ENCODE measurements around the gene VPS37B.

DNA sequence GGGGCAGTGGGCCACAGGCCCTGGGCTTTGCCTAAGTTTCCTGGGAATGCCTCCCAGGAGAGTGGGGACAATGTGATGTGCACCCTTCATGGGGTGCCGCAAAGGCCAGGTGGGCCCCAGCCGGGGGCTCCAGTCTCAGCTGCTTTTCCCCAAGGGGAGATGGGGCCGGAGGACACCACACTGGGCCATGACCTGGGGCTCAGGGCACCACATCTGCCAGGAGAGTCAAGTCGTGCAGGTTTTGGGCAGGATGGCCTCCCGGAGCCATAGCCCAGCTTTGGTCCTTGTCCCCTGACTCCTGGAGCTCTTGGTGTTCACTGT is 48.4 kb downstream of the VPS37B start:
- no peak for TF ChIP-seq ESRRG (CRISPR knock-in tag; IDR thresholded peaks at IDR 0.05)
- TF ChIP-seq, protein P1, sequence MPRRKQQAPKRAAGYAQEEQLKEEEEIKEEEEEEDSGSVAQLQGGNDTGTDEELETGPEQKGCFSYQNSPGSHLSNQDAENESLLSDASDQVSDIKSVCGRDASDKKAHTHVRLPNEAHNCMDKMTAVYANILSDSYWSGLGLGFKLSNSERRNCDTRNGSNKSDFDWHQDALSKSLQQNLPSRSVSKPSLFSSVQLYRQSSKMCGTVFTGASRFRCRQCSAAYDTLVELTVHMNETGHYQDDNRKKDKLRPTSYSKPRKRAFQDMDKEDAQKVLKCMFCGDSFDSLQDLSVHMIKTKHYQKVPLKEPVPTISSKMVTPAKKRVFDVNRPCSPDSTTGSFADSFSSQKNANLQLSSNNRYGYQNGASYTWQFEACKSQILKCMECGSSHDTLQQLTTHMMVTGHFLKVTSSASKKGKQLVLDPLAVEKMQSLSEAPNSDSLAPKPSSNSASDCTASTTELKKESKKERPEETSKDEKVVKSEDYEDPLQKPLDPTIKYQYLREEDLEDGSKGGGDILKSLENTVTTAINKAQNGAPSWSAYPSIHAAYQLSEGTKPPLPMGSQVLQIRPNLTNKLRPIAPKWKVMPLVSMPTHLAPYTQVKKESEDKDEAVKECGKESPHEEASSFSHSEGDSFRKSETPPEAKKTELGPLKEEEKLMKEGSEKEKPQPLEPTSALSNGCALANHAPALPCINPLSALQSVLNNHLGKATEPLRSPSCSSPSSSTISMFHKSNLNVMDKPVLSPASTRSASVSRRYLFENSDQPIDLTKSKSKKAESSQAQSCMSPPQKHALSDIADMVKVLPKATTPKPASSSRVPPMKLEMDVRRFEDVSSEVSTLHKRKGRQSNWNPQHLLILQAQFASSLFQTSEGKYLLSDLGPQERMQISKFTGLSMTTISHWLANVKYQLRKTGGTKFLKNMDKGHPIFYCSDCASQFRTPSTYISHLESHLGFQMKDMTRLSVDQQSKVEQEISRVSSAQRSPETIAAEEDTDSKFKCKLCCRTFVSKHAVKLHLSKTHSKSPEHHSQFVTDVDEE (CRISPR knock-in tag; IDR thresholded peaks at IDR 0.05): no peak
- TF ChIP-seq ZC3H10 (CRISPR knock-in tag; IDR thresholded peaks at IDR 0.05): no peak
- TF ChIP-seq, protein P2, sequence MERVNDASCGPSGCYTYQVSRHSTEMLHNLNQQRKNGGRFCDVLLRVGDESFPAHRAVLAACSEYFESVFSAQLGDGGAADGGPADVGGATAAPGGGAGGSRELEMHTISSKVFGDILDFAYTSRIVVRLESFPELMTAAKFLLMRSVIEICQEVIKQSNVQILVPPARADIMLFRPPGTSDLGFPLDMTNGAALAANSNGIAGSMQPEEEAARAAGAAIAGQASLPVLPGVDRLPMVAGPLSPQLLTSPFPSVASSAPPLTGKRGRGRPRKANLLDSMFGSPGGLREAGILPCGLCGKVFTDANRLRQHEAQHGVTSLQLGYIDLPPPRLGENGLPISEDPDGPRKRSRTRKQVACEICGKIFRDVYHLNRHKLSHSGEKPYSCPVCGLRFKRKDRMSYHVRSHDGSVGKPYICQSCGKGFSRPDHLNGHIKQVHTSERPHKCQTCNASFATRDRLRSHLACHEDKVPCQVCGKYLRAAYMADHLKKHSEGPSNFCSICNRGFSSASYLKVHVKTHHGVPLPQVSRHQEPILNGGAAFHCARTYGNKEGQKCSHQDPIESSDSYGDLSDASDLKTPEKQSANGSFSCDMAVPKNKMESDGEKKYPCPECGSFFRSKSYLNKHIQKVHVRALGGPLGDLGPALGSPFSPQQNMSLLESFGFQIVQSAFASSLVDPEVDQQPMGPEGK (CRISPR knock-in tag; IDR thresholded peaks at IDR 0.05; ENCODE audit: borderline replicate concordance): no peak
- TF ChIP-seq SNAI2 (CRISPR knock-in tag; IDR thresholded peaks at IDR 0.05): no peak
- TF ChIP-seq CSDC2 (CRISPR knock-in tag; IDR thresholded peaks at IDR 0.05): no peak
- TF ChIP-seq, protein P3, sequence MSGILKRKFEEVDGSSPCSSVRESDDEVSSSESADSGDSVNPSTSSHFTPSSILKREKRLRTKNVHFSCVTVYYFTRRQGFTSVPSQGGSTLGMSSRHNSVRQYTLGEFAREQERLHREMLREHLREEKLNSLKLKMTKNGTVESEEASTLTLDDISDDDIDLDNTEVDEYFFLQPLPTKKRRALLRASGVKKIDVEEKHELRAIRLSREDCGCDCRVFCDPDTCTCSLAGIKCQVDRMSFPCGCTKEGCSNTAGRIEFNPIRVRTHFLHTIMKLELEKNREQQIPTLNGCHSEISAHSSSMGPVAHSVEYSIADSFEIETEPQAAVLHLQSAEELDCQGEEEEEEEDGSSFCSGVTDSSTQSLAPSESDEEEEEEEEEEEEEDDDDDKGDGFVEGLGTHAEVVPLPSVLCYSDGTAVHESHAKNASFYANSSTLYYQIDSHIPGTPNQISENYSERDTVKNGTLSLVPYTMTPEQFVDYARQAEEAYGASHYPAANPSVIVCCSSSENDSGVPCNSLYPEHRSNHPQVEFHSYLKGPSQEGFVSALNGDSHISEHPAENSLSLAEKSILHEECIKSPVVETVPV (CRISPR knock-in tag; IDR thresholded peaks at IDR 0.05): no peak
- TF ChIP-seq ARNTL (CRISPR knock-in tag; IDR thresholded peaks at IDR 0.05; ENCODE audit: borderline replicate concordance, low read depth): no peak
- no peak for TF ChIP-seq RARB (CRISPR knock-in tag; IDR thresholded peaks at IDR 0.05)
- no peak for TF ChIP-seq GLIS3 (CRISPR knock-in tag; IDR thresholded peaks at IDR 0.05)
- no peak for TF ChIP-seq ZFP30 (CRISPR knock-in tag; IDR thresholded peaks at IDR 0.05)
- no peak for TF ChIP-seq ZFP3 (CRISPR knock-in tag; IDR thresholded peaks at IDR 0.05)

Data from SK-N-SH treated with all-trans-retinoic acid at 6 μM for 48 hours (cell line).